ENCODE data around the gene MAN2A2. TPM values are rescaled to one million over a fixed set of nuclear protein-coding genes. Genes with fewer than 3 reads are reported as not detected.

The MAN2A2 gene
- total and polyA plus RNA-seq, 9 of the 15 experiments (the other 6 are each of a cell fraction or from before 2014, with no cell fraction given), result 7.3 to 151 (median 43.4) TPM

DNA sequence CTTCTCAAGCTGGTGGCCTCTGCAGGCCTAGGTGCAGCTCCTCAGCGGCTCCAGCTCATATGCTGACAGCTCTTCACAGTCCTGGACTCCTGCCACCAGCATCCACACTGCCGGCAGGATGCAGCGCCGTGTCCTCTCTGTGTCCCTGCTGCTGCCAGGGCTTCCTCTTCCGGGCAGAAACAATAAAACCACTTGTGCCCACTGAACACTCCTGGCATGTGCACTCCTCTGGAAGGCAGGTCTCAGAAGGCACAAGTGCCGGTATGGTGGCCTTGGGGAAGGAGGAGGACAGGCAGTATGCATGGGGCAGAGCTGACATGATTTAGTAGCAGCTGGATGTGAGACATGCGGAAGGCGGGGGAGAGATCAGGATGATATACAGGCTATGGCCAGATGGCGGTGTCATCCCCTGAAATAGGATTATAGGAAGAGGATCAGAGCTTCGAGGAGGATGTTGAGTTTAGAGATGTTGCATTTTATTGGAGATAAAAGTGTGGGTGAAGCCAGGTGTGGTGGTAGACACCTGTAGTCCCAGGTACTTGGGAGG lies 7.5 kb upstream of the MAN2A2 start (continued):
- TF ChIP-seq, protein P1, sequence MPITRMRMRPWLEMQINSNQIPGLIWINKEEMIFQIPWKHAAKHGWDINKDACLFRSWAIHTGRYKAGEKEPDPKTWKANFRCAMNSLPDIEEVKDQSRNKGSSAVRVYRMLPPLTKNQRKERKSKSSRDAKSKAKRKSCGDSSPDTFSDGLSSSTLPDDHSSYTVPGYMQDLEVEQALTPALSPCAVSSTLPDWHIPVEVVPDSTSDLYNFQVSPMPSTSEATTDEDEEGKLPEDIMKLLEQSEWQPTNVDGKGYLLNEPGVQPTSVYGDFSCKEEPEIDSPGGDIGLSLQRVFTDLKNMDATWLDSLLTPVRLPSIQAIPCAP (CRISPR knock-in tag; IDR thresholded peaks at IDR 0.05; ENCODE audit: borderline replicate concordance), result no peak
- TF ChIP-seq KAT8 (IDR thresholded peaks at IDR 0.05; ENCODE audit: low read depth) (no peak), ZZZ3 (IDR thresholded peaks at IDR 0.05) (no peak), HNRNPL (IDR thresholded peaks at IDR 0.05; ENCODE audit: low read depth, low read length) (no peak), NFIX (CRISPR knock-in tag; IDR thresholded peaks at IDR 0.05; ENCODE audit: low read depth) (no peak), ZNF551 (CRISPR knock-in tag; IDR thresholded peaks at IDR 0.05) (no peak), CTBP1 (IDR thresholded peaks at IDR 0.05; ENCODE audit: borderline replicate concordance) (peak; percentile 87), NCOA4 (IDR thresholded peaks at IDR 0.05; ENCODE audit: partially characterized antibody) (no peak), HEY1 (CRISPR knock-in tag; IDR thresholded peaks at IDR 0.05; ENCODE audit: borderline replicate concordance) (no peak), MEF2A (IDR thresholded peaks at IDR 0.05; ENCODE audit: control insufficient read depth, low read depth, low read length) (no peak), SIN3B (IDR thresholded peaks at IDR 0.05; ENCODE audit: low read depth) (no peak), ZNF699 (CRISPR knock-in tag; IDR thresholded peaks at IDR 0.05; ENCODE audit: insufficient replicate concordance) (no peak)
- TF ChIP-seq, protein P2, sequence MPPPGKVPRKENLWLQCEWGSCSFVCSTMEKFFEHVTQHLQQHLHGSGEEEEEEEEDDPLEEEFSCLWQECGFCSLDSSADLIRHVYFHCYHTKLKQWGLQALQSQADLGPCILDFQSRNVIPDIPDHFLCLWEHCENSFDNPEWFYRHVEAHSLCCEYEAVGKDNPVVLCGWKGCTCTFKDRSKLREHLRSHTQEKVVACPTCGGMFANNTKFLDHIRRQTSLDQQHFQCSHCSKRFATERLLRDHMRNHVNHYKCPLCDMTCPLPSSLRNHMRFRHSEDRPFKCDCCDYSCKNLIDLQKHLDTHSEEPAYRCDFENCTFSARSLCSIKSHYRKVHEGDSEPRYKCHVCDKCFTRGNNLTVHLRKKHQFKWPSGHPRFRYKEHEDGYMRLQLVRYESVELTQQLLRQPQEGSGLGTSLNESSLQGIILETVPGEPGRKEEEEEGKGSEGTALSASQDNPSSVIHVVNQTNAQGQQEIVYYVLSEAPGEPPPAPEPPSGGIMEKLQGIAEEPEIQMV (tag; conservative IDR thresholded peaks at IDR 0.05; ENCODE audit: low read depth), result no peak
- TF ChIP-seq, protein P3, sequence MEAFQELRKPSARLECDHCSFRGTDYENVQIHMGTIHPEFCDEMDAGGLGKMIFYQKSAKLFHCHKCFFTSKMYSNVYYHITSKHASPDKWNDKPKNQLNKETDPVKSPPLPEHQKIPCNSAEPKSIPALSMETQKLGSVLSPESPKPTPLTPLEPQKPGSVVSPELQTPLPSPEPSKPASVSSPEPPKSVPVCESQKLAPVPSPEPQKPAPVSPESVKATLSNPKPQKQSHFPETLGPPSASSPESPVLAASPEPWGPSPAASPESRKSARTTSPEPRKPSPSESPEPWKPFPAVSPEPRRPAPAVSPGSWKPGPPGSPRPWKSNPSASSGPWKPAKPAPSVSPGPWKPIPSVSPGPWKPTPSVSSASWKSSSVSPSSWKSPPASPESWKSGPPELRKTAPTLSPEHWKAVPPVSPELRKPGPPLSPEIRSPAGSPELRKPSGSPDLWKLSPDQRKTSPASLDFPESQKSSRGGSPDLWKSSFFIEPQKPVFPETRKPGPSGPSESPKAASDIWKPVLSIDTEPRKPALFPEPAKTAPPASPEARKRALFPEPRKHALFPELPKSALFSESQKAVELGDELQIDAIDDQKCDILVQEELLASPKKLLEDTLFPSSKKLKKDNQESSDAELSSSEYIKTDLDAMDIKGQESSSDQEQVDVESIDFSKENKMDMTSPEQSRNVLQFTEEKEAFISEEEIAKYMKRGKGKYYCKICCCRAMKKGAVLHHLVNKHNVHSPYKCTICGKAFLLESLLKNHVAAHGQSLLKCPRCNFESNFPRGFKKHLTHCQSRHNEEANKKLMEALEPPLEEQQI (IDR thresholded peaks at IDR 0.05), result no peak
- TF ChIP-seq, protein P4, sequence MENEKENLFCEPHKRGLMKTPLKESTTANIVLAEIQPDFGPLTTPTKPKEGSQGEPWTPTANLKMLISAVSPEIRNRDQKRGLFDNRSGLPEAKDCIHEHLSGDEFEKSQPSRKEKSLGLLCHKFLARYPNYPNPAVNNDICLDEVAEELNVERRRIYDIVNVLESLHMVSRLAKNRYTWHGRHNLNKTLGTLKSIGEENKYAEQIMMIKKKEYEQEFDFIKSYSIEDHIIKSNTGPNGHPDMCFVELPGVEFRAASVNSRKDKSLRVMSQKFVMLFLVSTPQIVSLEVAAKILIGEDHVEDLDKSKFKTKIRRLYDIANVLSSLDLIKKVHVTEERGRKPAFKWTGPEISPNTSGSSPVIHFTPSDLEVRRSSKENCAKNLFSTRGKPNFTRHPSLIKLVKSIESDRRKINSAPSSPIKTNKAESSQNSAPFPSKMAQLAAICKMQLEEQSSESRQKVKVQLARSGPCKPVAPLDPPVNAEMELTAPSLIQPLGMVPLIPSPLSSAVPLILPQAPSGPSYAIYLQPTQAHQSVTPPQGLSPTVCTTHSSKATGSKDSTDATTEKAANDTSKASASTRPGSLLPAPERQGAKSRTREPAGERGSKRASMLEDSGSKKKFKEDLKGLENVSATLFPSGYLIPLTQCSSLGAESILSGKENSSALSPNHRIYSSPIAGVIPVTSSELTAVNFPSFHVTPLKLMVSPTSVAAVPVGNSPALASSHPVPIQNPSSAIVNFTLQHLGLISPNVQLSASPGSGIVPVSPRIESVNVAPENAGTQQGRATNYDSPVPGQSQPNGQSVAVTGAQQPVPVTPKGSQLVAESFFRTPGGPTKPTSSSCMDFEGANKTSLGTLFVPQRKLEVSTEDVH (IDR thresholded peaks at IDR 0.05; ENCODE audit: low read depth, partially characterized antibody), result no peak
- TF ChIP-seq, protein P5, sequence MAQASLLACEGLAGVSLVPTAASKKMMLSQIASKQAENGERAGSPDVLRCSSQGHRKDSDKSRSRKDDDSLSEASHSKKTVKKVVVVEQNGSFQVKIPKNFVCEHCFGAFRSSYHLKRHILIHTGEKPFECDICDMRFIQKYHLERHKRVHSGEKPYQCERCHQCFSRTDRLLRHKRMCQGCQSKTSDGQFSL (CRISPR knock-in tag; IDR thresholded peaks at IDR 0.05), result no peak
- TF ChIP-seq, protein P5 (tag; IDR thresholded peaks at IDR 0.05), result no peak
- TF ChIP-seq, protein P6, sequence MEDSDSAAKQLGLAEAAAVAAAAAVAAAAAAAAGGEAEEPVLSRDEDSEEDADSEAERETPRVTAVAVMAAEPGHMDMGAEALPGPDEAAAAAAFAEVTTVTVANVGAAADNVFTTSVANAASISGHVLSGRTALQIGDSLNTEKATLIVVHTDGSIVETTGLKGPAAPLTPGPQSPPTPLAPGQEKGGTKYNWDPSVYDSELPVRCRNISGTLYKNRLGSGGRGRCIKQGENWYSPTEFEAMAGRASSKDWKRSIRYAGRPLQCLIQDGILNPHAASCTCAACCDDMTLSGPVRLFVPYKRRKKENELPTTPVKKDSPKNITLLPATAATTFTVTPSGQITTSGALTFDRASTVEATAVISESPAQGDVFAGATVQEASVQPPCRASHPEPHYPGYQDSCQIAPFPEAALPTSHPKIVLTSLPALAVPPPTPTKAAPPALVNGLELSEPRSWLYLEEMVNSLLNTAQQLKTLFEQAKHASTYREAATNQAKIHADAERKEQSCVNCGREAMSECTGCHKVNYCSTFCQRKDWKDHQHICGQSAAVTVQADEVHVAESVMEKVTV (CRISPR knock-in tag; IDR thresholded peaks at IDR 0.05), result peak; percentile 40; the same call in 1 of the 2 replicates
